SW480 (cell line): ENCODE results near the gene WDR72.

ENCODE experiments used
- DNase-seq: peaks from one replicate; pipeline ENCODE4 v3.0.0-alpha.2; 2016; ENCODE audit warnings: low spot score

The WDR72 gene

DNA sequence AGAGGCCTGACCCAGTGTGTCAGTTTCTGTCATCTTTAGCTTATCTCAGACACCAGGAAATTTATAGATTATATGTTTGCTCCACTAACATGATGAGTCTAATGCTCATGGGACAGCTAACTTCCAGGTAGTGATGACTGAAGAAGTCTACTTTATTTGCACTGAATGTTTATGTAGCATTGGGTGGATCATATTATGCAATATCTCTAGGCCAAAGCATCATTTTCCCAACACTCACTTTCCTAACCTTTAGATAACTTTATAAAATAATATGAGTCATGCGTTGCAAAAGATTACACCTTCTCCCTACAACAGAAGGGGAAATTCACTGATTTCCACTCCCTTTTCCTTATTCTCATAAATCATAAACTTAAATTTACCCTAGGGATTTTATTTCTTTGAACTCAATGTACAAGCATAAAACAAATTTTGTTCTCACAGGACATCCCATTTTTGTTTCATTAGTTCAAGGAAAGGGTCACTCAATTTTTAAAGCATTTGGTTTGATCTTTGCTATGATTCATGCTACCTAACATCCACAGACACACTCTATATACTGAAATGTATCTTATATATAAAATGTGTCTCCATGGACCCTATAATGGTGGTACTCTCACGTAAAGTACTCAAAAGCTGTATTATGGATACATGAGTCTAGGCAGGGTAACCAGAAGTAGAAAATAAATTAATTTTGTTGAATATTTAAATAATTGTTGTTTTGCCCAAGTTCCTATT, 225.2 kb downstream of the WDR72 start:
- no peak for DNase-seq

DNA sequence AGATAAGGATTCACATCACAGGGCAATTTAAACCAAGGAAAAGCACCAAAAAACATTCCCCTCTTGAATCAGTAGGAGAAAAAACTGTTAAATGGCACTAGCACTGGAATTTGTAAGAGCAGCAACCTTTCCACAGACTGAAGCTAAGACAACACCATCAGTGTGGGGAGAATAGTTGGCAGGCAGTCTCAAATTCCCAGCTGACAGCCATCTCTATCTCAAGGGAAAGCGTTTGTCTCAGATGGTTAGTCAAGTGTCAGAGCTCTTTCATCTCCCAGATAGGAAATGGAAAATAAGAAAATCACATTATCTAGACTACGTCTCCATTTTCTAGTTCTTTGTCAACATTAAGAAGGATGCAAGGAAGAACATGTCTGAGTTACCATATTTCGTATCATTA, 228.7 kb downstream of the WDR72 start:
- DNase-seq = no peak

DNA sequence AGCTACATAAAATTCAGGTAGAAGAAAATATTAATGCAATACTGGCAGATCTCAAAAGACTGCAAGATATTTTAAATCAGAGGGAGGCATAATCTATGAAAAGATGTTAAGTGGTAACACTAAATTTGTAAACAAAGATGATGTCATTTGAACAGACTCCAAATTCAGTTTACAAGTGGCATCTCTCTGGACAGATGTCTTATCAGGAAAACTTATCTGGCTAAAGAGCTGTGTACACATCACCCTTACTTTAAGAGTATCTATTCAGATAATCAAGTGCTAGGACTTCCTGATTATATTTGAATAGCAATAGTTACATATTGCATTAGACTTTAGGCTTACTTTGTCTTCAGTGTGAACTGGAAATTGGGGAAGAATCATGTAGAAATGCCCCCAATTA, 231.5 kb downstream of the WDR72 start:
- no peak for DNase-seq

DNA sequence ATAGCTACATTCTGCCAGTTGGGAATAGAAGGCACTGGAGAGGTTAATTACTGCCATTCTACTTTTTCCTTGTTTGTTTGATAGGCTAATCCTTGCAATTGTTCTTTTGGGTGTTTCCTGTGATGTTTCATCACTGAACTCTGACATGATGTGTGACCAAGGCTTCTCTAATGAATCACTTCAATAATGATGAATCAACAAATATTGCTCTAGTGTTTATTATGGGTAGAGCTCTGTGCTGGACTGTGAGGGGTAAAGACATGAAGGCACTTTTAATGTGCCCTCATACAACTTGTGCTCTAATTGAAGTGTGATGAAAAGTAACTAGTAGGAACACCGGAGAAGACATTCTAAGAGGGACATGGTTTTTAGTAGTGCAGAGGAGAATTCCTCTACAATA, 233.6 kb downstream of the WDR72 start:
- DNase-seq = no peak

DNA sequence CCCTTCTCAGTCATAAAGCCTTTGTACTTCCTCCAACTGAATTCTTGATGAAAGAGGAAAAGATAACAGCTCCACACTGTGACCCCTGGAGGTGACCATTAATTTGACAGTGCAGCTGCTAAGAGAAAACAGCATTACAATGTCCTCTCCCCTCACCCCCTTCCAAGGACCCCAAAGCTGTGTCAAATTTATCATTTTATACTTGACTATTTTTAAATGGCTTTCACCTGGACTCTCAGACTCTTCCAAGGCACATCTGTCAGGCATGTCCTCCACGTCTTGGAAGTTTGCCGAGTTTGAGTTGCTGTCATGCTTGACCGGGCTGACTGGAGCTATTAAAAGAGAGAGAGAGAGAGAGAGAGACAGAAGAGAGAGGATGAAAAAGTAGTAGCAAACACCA, 236.5 kb downstream of the WDR72 start:
- no peak for DNase-seq

DNA sequence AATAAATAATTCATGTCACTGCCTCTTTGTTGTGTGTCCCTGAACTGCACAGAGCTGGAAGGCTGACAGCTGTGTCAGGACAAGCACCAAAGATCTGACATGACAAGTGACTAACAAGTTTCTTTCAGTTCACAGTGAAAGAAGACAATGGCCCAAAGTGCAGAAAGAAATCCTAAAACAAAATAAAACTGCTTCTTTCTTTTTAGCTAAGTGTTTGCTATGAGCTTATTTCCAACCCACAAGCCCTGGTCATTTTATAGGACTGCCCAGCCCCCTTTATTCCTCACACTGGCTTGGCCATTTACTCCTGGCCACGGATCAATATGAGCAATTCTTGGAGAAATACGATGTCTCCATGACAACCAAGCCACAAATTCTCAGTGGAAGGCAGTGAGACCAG, 238.5 kb downstream of the WDR72 start:
- DNase-seq = no peak

DNA sequence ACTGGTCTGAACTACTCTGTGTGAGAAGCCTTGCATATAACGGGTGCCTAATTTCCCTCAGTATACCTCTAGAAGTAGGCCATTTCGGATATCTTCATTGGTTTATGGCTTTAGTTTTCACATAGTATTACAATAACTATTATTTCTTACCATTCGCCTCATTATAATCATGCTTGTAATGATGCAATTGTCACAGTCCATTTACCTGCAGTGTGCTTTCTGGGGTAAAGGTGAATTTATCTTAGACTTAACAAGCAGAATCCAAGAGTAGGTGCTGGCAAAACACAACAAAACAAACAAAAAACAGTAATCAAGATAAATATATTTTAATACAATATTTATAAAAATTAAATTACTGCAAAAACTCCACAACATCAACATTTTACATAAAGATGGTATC, 246.0 kb downstream of the WDR72 start:
- no peak for DNase-seq

DNA sequence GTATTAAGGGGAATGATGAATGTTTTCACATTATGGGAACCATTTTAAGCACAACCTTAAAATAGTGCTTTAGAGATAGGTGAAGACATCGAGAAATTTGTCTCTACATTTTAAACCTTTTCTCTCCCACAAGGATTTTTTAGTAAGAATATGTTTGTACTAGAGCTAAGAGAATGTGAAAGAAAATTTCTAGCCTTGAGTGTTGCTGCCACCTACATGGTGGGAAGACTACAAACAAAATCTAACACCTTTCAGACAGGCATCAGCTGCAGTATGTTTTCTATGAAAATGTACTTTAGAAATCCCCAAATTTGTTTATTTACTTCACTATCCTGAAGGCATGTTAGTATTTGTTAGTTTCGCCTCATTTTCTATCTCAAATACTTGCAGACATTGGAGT, 247.4 kb downstream of the WDR72 start:
- no peak for DNase-seq

DNA sequence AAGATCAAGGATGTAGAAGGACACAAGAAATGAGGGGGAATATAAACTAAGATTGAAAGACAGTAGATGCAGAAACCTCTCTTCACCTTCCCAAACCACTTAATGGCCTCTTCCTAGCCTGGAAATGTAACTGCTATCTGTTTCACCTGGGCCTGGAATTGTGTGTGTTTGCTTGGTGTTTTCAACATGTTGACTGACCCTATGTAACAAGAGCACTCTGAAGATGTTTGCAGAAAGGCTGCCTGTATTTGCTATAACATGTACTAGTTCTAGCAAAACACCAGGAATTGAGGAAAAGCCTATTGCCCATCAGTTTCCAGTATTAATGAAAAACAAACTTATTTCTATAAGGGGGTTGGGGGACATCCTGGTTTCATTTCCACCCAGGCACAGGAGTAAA, 248.3 kb downstream of the WDR72 start:
- no peak for DNase-seq

DNA sequence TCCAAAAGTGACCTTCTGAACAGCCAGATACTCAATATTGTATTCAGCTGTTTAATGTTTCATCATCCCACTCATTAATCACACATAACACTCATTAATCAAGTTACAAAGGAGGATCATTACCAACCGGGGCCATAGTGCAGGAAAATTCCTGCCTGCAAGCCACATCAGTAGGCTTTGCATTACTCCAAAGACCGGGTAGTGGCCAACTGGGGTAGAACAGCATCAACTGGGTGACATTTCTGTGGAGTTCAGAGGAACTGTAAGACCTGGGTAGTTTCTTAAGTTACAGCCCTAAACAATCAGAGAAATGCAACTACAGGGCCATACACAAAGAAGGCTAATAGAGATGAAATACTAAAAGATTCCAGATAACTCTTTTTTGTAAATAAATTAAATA, 253.1 kb downstream of the WDR72 start:
- DNase-seq = no peak

DNA sequence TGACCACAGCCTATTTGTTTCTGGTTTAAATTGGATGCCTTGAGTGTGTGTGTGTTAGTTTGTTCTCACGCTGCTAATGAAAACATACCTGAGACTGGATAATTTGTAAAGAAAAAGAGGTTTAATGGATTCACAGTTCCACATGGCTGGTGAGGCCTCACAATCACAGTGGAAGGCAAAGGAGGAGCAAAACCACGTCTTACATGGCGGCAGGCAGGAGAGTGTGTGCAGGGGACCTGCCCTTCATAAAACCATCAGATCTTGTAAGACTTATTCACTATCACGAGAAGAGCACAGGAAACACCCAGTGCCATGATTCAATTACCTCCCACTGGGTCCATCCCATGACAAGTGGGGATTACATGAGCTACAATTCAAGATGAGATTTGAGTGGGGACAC, 260.5 kb downstream of the WDR72 start:
- no peak for DNase-seq

DNA sequence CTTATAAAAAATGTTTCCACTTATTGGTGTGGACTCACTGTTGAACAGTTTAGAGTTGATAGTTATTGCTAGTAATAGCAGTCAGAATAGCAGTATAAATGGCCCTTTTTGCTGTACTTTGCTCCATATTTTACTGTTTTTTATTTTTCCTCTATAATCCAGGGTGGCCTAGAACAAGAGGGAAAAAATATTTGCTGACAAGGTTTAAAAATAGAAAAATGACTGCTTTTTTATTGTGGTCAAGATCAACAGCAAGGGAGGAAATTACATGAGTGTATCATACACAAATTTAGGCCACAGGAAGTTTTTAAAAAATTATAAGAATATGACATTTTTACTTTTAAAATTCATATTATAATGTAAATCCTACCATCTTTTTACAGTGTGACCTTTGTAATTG, 269.1 kb downstream of the WDR72 start:
- DNase-seq = no peak

DNA sequence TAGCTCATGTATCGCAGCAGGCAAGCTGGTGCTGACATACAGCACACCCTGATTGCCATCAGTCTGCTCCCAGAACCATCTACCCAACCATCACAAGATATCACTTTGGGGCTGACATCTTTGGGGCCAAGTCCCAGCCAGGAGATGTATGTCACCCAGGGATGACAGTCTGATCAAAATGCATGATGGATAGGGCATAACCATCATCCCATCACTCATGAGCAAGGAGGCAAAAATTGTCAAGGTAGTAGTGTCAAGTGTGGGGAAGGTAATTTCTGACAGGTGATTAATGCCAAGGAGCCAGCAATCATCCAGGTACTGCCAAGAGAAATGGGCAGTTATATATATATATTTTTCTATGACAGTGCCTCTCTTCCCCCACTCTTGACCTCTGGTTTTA, 277.4 kb downstream of the WDR72 start:
- DNase-seq = no peak

DNA sequence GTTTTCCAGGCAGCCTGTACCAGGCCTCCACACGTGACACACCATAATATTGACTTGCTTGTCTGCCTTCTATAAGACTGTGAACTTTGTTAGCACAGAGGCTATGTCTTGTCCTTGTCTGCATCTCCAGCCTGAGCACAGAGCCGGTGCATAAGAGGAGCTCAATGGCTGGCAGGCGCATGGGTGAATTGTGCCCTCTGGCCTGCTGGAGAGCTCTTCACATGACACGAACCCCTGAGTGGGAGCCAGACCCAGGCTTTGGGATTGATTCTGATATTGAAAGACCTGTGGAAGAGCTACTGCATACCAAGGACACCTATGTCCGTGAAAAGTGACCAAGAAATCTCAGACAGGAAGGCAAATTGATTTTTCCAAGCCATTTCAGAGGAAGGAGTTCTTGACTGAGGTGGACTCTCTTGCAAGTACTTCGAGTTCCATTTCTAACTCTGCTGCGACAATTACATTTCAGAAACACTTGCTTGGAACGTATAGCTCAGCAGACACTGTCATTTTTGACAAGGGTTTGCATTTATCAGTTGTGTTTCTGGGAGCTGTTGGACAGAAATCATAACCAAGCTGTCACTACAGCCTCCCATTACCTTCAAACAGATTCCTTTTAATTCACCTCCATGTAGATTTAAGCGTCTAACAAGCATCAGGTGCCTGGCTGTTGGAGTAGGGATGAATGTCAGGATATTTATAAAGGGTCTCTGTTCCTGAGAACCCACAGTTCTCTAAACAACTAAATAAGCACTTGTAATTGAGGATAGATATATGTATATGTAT, 281.3 kb downstream of the WDR72 start:
- no peak for DNase-seq

DNA sequence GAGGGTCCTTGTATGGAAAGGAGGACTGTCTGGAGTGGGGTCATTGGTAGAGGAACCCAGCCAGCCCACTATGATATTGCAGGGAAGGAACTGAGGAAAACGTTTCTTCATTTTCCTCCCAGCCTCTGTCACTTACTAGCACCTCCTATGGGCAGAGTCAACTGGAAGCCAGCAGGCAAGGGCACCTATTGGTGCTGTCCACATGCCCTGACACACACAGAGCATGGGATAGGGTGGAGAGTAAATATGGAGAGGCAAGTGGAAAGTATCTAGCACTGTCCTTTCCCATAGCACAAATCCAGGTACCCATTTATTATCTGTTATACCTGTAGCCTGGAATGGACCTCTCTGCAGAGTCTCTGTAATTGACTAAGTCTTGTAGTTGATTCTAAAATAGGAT, 285.6 kb downstream of the WDR72 start:
- DNase-seq = no peak

DNA sequence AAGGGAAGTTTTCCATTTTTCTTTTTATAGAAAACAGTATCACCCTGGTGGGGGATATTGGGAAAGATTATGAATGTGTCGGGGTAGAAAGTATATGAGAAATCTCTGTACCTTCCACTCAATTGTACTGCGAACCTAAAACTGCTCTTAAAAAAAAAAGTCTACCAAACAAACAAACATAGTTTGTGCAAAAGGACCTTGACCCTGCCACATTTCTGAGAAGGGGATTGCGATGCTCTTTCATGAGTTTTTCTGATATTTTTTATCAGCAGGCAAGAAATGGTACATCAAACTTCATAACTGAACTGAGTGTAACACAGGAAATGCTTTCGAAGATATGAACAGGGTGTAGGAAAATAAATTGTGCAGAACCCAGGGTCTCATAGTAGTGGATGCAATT, 286.0 kb downstream of the WDR72 start:
- DNase-seq = no peak

DNA sequence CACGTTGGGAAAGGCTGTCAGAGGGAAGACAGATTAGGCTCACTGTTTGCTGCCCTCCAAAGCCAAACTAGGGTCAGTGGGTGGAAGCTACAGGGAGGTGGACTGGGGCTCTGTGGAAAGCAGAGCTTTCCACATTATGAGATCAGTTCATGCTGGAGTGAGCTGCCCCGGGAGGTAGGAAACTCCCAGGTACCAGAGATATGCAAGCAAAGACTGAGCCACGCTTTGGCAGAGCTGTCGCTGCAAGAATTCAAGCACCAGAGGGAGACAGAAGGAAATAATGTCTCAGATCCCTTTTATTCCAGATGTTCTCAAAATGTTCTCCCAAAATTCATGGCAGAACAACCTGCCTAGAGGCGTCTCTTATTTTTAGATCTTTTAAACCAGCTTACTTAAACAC, 286.6 kb downstream of the WDR72 start:
- no peak for DNase-seq

DNA sequence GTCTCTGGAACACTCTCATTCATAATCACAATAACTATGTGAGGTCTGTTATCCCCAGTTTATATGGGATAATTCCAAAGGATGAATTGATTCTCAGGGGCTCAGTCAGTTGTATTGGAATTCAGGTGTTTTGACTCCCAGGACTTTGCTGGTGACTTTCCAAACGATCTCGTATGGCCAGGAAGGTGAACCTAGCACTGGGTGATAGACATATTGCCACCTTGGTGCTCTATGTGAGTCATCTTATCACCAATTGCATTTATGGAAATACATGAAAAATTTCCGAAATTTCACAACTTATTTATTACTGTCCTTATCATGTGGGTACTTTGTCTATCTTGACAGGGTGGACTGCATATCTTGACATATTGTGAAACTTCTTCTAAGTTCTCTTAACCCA, 287.3 kb downstream of the WDR72 start:
- DNase-seq = no peak

DNA sequence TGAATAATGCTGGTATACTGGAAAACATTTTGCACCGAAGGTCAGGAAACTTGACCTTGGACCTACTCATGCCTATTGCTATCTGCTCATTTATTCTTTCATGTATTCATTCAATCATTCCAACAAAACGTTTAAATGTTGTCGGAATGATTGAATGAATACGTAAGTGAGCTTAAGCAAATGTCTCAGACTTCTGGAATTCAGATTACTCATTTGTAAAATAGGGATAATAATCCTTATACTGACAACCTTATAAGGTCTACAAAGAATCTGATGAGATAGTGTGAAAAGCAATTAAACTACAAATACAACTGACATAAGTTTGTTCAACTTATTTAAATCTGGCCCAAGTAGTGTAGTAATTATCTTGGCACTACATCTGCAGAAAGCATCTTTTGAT, 288.7 kb downstream of the WDR72 start:
- DNase-seq = no peak

DNA sequence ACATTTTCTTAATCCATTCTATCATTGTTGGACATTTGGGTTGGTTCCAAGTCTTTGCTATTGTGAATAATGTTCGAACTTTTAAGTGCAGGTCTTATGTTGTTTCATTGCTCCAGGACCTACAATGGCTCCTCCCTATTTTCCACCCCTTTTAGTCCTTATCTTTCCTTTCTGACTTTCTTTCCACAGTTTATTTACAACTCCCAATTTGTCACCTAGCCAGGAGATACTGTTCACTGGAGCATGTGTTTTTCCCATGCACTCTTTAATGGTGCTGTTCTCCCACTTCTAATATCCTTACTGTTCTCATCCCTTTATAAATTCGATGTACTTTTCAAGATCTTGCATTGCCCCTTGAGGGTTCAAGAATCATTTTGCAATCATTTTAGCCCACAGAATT, 290.0 kb downstream of the WDR72 start:
- no peak for DNase-seq
